ENCODE results near the gene DMRT1.

Gene DMRT1

GRCh38 chr9:841371-842209, at the start of gene DMRT1:
TSS of gene DMRT1 (plus strand) at chr9:841697. CDS start at chr9:841839, 142 bp downstream.
- no peak for DNase-seq (ENCODE audit: low read depth in 1 of 2, low spot score in 1 of 2)

DNA sequence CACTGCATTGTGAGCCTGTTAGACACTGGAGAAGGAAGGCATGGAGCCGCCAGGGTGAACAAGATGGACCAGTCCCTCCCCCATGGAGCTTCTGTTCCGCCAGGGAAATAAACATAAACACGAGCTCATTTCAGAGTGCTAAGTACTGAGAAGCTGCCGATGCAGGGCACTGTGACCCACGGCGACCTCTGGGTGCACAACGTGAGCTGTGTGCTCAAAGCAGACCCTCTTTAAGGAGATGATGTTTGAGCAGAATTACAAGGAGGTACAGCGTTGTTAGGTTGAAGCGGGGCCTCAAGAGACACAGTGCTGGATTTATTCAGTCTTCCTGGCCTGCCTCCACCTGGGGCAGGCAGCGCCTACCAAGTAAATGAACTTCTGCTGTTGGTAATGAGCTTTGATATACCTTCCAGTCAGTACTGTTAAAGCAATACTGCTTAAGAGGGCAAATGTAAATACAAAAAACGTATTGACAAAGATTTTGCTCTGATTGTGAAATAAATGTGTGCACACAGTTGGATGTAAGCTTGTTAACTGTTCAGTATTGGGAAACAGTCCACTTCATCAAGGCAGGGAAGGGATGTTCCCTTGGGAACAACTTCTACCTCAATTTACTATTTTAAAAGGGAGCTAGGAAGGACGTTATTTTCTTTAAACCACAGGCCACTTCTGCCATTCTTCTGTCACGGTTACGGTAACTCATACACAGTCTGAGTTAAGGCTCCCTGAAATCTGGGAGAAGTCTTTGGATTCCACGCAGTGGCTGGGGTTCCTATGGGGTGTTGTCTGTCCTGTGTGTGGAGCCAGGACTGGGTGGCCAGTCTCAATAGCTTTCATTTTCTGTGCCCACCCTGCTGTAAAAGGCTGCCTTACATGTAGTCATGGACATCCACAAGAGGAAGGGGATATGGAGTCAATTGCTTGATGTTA, 48.9 kb upstream of the DMRT1 start:
- no peak for DNase-seq (ENCODE audit: low read depth in 1 of 2, low spot score in 1 of 2)

- no peak for DNase-seq (ENCODE audit: low read depth in 1 of 2, low spot score in 1 of 2)
Measured at GRCh38 chr9:794386-794785, 47.1 kb upstream of the DMRT1 start.

DNA sequence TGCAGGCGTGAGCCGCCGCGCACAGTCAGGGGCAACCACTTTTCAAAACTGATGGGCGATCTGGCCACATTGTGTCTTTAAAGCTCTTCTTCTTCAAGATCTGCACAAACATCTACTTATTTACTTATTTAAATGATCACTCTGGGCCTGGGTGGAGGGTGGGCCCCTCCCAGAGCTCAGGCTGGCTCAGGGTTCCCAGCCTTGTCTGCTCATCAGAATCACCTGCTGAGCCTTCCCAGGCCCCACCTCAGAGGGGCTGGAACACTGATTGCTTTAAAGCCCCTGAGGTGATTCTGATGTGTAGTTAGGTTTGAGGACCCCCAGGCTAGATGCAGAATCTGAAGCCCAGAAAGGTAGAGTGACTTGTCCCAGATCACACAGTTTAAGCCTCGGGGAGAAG, 45.6 kb upstream of the DMRT1 start:
- no peak for DNase-seq (ENCODE audit: low read depth in 1 of 2, low spot score in 1 of 2)

GRCh38 chr9:800591-801150, 40.8 kb upstream of the DMRT1 start:
- no peak for DNase-seq (ENCODE audit: low read depth in 1 of 2, low spot score in 1 of 2)

- no peak for DNase-seq (ENCODE audit: low read depth in 1 of 2, low spot score in 1 of 2)
Measured at GRCh38 chr9:801399-802071, 40.0 kb upstream of the DMRT1 start.

DNA sequence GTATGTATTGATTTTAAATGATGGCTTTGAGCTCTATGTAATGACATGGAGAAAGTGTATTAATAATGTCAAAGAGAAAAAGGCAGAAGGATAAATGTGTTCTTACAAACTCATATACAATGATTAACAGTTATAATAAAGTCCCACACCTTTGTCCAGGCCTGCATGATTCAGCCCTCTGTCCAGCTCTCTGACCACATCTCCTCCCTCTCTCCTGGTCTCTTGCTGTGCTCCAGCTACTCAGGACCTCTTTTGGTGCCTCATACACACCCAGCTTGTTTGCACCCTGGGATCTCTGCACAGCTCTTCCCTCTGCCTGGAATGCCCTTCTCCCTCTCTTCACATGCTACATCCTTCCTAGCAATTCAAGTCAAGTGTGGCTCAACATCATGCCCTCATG, 37.5 kb upstream of the DMRT1 start:
- DNase-seq (ENCODE audit: low read depth in 1 of 2, low spot score in 1 of 2), result no peak

DNA sequence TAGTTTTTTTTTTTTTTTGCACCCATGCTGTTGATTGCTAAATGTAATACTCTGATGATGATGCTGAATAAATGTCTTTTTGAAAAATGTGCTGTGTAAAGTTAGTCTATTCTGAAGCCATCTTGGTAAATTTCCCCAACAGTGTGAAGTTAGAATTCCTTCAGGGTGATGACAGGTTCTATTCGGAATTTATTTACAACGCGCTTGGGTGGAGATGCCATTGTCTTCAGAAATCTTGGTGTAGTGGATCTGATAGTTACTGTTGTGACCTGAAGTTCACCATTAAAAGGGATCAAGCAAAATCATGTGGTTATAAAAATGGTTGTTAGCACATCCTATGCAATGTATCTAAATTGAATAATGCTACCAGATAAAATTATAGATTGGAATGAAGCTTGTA, 36.3 kb upstream of the DMRT1 start:
- DNase-seq (ENCODE audit: low read depth in 1 of 2, low spot score in 1 of 2), result no peak

- DNase-seq (ENCODE audit: low read depth in 1 of 2, low spot score in 1 of 2), result no peak
Measured at GRCh38 chr9:806285-807156, 35.0 kb upstream of the DMRT1 start.

DNA sequence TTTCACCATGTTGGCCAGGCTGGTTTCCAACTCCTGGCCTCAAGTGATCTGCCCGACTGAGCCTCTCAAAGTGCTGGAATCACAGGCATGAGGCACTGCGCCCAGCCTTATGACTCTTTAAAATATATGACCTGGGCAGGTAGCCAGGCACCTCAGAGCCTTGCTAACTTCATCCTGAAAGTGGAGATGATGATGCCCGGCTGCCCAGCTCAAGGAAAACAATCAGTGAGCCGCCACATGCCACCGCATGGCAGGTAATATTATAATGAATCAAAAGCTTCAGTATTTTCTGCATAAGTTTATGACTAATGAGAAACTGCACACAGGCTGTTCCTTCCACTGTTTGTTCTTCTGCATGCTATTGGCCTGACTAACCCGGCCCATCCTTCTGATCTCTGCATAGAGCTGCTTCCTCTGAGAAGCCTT, 30.4 kb upstream of the DMRT1 start:
- DNase-seq (ENCODE audit: low read depth in 1 of 2, low spot score in 1 of 2), result no peak

DNA sequence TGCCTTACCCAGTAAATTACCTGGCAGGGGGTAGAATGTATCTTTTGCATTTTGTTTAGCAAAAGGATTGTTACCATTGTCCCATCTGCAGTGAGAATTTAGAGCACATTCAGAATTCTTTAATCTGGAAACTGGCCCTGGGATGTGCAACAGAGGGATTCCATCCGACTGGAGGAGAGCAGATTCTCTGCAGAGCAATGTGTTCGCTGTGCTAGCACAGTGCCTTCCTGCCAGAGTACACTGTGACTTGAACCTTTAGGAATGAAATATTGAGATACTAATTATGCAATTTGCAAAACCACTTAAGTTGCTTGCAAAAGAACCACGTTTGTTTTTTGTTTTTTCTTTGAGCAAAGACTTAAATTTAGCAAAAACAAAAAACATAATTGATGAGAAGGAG, 22.5 kb upstream of the DMRT1 start:
- DNase-seq (ENCODE audit: low read depth in 1 of 2, low spot score in 1 of 2), result no peak

DNA sequence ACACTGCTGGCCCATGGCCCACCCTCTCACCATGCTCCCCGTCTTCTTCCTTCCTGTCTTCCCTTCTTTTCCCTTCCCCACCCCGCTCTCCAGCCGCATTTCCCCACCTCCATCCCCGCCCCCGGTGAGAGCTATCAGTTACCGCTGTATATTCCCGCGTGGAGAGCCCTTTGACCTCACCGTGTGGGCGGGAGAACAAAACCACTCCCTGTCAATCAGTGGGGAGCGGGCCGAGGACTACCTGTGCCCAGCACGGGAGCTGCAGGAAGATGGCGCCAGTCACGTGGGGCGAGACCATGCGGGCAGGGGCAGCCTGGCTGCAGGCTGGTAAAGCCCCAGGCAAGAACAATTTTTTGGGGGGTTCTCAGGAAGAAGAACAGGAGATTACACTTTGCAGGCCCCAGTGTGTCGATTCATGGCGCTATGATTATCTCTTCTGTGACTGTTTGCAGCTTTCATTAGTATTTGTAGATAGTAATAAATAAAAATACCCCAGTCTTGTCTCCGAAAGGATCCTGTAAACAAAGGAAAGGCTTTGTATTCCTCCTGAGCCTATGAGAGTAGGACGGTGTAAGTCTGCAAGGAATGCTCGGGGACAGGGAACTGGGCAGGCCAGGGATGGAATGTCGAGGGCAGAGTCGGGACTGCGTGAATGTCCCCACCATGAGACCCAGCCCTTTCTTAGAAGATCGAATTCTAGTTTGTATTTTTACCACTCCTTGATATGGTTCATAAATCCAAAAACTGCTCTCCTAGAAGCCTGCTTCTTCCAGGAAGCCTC, 14.8 kb upstream of the DMRT1 start:
- no peak for DNase-seq (ENCODE audit: low read depth in 1 of 2, low spot score in 1 of 2)

DNA sequence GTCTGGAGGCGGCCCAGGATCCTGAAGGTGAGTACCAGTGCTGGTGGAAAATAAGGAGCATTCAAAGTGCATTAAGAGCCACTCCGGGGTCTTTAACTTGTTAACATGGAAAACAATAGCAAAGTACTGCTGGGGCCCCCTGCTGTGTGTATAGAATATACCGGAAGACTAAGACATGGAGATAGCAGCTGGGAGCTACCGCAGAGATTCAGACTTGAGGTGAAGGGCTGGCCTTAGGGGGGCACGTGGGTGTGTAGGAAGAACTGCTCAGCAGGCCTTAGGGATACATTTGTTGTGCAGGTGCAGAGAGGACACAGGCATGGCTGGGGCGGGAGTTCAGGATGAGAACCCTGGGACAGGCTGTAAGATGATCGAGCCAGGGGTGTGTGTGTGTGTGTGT, 1.2 kb upstream of the DMRT1 start:
- no peak for DNase-seq (ENCODE audit: low read depth in 1 of 2, low spot score in 1 of 2)

GRCh38 chr9:842635-843426, 1.3 kb downstream of the DMRT1 start:
- no peak for DNase-seq (ENCODE audit: low read depth in 1 of 2, low spot score in 1 of 2)

GRCh38 chr9:843427-843785, 1.9 kb downstream of the DMRT1 start:
- DNase-seq (ENCODE audit: low read depth in 1 of 2, low spot score in 1 of 2), result no peak

DNA sequence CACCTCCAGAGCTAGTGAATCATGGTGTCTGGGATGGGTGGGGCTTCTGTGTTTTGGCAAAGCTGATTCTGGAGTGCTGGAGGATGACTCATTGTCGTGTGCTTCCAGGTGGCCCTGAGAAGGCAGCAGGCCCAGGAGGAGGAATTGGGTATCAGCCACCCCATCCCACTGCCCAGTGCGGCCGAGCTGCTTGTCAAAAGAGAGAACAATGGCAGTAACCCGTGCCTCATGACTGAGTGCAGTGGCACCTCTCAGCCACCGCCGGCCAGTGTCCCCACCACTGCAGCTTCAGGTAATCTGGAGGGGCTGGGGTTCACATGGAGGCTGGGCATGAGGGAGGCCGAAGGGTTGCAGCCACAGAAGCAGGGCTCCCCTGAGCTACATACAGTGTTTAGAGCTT, 5.4 kb downstream of the DMRT1 start:
- DNase-seq (ENCODE audit: low read depth in 1 of 2, low spot score in 1 of 2), result no peak

DNA sequence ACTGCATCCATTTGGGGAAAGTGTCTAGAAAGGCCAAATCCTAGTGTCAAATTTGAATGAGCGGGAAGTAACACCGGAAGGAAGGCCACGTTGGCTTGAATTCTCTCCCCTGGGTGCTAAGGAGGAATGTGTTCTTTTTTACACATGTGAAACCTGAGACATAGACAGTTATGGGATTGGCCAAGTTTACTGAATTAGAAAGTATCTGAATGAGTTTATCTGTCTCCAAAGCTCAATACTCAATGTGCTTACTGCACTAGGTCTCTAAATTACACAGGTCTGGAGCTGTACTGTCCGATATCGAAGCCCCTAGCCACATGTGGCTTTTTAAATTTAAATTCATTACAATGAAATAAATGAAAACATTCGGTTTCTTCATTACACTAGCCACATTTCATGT, 6.0 kb downstream of the DMRT1 start:
- DNase-seq (ENCODE audit: low read depth in 1 of 2, low spot score in 1 of 2), result no peak

DNA sequence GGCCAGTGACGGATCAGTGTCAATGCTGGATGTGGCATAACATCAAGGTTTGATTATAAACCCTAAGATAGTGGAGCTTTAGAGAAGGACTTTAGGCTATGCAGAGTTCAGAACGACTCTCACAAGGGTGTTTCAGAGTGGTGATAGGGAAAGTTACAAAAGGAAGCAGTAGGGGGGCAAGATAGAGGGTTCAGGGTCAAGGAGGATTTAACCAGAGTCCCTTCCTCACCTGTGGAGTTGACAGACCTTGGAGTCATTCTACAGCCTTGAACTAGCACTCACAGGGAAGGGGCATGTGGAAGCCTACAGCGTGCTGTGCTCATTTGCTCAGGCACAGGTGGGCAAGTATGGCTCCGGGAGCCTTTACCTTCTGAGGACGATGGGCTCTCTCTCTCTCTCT, 7.9 kb downstream of the DMRT1 start:
- DNase-seq (ENCODE audit: low read depth in 1 of 2, low spot score in 1 of 2), result no peak

- no peak for DNase-seq (ENCODE audit: low read depth in 1 of 2, low spot score in 1 of 2)
Measured at GRCh38 chr9:852539-852938, 11.0 kb downstream of the DMRT1 start.

All from stimulated activated CD4-positive, alpha-beta T cell treated with anti-CD3 and anti-CD28 coated beads, Interleukin-15, amount 100 ng/mL, for 1 hour (primary cell).